Thyroid gland (tissue), 4 donors: Measurements from ENCODE around the gene DIPK1C.

ENCODE experiments used
- CTCF ChIP-seq, 6 experiments: fragments of 200-600 bp in 3 of 6; fragments of 450-650 bp in 3 of 6; sonication (generic) in 3 of 6; IDR thresholded peaks; one replicate each; pipeline ENCODE4 v1.5.1; 2016 to 2019; ENCODE audit warnings: antibody characterized with exemption in 6 of 6, mild to moderate bottlenecking in 2 of 6, inconsistent platforms in 1 of 6, moderate library complexity in 1 of 6
- POLR2A ChIP-seq, 2 donors: fragments of 450-650 bp; IDR thresholded peaks; one replicate each; pipeline ENCODE4 v1.6.1; 2017; ENCODE audit warnings: antibody characterized with exemption in 2 of 2, mild to moderate bottlenecking in 2 of 2, moderate library complexity in 1 of 2

- TF ChIP-seq CTCF (IDR thresholded peaks at IDR 0.05): no peak
- TF ChIP-seq POLR2A (IDR thresholded peaks at IDR 0.05): no peak
These were observed 6.9 kb upstream of the DIPK1C start for GRCh38 chr18:74463983-74464382.
